HPDE6-E6E7 (cell line): Measurements from ENCODE around the gene MPPED2.

Experiments used
- DNase-seq: peaks from one replicate; pipeline ENCODE4 v3.0.0; 2011; ENCODE audit warnings: missing footprints; ENCODE audit errors: extremely low spot score

Gene MPPED2

DNA sequence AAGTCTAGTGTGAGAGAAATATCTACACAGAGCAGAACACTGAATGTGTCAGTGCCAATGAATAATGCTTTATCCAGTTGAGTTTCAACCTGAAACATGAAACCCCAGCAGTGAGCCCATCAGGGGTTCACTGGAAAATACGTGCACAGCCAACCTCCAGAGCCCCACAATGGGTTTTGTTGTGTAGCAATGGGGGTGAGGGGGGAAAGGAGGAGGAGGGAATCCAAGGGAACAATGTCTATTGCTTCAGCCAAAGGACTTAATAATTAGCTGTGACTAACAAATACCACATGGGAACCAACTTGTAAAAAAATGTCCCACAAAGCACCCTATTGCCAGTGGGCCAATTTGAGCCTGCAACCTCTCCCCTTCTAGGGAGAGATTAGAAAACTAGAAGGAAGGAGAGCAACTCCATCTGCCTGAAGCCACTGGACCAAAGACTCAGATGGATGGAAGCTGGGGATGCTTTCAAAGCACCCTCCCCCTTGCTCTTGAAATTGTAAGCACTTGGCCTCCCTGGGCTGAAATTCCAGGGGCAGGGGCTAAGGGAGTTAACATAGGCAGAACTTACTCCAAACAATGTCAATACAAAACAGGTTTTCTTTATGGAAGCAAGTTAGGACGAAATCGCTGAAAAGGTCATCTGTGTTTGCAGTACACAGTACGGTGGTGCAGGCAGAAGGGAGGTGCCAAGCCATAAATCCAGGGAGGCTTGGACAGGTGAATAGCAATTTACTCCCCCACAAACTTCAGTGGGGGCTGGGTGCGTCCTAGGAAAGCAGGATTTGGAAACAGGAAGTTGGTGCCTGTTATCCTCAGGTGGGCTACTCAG lies 163.5 kb downstream of the MPPED2 start:
- no peak for DNase-seq

GRCh38 chr11:30420233-30420787 lies 165.8 kb downstream of the MPPED2 start:
- DNase-seq = no peak

- no peak for DNase-seq
Measured at GRCh38 chr11:30414806-30415205, 171.3 kb downstream of the MPPED2 start.

GRCh38 chr11:30414244-30414643 lies 171.9 kb downstream of the MPPED2 start:
- DNase-seq = no peak

GRCh38 chr11:30412509-30412908 lies 173.6 kb downstream of the MPPED2 start:
- DNase-seq = no peak

DNA sequence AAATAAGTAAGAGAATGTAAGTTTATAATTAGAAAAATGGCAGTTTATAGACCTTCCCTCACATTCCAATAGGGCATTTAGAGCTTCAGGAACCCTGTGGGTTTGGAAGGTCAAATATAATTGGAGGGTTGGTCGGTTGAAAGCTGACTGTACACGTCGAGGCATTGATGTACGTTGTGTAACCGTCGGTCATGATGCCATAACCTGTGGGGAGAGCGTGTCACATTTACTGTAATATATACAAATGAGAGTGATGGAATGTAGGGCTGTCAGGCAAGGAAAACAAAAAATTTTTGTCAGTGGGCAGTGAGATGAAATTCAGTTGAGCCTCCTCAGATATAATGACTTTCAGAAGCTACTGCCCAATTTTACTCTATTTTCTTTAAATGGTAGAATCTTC lies 174.8 kb downstream of the MPPED2 start:
- no peak for DNase-seq

DNA sequence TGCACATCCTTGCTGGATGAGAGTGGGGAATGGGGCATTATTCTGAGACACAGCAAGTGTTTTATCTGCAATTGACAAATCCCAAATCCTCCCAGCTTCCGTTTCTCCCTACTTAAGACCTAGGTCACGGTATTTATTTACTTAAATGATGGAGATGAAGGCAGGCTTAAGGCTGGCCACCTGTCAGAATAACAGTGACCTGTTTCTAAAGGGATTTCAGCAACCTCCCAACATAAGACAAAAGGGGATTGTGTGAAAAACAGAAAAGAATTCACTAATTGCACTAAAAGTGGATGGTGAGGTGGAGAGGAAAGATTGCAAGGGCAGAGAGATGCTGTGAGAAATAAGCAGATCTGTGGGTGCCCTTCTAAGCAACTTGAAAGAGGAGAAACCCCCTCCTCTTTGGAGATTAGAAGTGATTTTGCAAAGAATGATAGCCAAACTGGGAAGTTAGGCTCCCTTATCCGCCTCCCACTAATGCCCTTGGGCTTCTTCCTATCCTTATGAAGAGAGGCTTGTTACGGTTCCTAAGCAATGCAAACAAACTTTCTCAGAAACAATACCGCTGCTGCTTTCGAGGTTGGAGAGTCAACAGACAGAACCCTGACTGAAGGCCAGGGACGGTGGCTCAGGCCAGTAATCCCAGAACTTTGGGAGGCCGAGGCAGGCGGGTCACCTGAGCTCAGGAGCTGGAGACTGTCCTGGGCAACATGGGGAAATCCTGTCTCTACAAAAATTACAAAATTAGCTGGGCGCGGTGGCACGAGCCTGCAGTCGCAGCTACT lies 179.0 kb downstream of the MPPED2 start:
- no peak for DNase-seq

DNA sequence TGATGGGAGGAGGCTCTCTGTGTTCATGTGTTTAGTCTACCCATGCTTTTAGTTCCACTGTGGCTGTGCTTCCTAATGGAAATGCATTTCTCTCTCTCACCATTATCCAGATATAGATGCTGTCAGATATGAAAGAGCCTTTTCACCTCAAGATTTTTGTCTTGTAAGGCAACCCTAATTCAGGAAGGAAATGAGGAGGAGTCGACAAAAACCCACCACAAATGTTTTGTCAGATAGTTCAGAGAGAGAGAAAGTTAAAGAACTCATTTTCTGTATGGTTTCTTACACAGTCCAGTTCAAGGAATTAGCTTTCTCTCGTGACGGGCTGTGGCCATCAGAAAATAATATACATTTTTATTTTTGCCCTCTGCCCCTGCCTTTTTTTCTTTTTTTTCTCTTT lies 180.8 kb downstream of the MPPED2 start:
- no peak for DNase-seq

DNA sequence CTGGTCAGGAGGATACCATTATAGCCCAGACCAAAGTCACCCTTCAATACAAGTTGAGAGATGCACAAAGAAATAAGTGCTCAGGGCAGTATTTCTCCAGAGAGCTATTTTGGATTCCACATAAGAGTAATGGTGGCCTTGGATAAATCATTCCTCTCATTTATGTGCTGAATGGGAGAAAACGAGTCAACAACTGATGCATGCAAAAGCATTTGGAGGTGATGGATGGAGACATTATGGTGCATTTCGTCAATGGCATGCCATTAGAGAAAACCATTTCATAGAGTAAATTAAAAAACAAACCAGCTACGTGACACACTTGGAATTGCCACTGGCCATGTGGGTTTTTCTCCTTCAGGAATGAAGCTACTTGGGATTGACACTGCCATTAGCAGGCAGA lies 182.0 kb downstream of the MPPED2 start:
- DNase-seq = no peak

- DNase-seq = no peak
Measured at GRCh38 chr11:30395751-30396150, 190.4 kb downstream of the MPPED2 start.

DNA sequence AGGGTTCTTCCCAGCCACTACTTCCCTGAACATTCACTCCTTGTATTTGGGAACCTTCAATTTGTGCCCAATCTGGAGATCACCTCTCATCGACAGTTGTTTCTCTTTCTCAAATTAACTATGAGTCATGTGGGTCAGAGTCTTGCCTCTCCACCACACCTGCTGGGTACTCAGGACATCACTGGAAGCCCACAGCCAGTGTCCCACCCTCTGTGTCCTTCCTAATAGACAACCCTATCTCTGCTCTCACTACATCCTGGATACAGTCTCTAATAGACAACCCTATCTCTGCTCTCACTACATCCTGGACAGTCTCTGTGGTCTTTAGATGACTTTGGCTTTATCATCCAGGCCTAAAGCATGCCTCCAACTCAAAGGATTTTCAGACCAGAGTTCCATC lies 193.1 kb downstream of the MPPED2 start:
- DNase-seq = no peak

- DNase-seq = no peak
Measured at GRCh38 chr11:30392221-30392784, 193.8 kb downstream of the MPPED2 start.

GRCh38 chr11:30388957-30389356 lies 197.2 kb downstream of the MPPED2 start:
- no peak for DNase-seq

DNA sequence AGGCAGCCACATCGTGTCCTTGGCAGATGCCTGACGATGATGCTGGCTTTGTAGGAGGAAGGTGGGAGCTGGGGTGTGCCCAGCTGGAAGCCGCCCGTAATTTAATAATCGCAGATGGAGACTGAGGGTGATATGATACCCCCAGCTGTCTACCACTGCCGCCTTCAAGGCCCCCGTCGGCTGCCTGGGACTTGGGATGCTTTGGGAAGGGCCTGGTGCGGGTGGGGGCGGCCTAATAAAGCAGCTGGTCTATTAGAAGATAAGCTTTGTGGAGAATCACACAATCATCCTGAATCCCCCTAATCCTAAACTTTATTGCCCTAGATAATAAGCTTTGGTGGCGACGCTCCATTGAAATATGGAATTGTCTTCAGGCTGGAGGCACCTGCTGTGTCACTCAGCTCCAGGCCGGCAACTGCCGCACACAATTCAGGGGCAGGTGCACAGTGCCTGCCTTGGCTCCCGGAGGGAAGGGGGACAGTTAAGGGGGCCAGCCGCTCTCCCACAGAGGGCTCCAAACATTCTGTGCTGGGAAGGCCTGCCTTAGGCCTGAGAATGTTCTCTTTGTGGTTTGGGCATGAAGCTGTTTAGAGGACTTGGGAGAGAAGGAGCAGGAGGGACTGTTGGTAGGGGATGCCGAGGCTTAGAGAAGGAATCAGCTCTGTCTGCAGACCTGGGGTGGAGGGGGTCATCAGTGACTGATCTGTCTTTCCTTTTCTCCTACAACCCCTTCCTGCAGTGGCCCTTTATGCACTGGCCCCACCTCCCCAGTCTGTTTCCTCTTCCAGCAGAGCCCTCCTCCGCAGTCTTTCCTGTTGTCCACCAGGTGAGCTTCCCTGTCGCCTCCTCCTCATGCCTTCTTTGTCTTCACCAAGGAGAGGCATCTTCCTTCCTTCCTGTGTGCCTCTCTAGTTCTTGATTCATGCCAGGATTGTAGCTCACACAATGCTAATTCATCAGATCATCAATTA lies 198.0 kb downstream of the MPPED2 start:
- no peak for DNase-seq

DNA sequence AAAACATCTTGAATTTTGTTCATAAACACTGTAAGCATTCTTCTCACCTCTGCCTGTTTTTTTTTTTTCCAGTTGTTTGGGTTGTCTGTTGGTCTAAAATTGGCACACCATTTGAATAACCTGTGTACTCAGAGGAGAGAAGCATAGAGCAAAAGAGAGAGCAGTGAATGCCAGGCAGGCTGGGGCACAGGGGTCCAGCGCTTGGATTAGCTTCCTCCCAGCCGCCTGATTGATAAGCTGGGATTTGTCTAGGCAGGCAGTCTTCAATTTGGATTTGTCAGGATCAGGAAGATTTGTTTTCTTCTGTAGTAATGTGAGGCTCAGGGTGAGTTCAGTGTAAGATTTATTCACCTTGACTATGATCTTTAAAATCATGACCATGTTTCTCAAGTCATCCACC lies 204.3 kb downstream of the MPPED2 start:
- no peak for DNase-seq

- no peak for DNase-seq
Measured at GRCh38 chr11:30380846-30381245, 205.3 kb downstream of the MPPED2 start.

GRCh38 chr11:30377347-30377746 lies 208.8 kb downstream of the MPPED2 start:
- no peak for DNase-seq

DNA sequence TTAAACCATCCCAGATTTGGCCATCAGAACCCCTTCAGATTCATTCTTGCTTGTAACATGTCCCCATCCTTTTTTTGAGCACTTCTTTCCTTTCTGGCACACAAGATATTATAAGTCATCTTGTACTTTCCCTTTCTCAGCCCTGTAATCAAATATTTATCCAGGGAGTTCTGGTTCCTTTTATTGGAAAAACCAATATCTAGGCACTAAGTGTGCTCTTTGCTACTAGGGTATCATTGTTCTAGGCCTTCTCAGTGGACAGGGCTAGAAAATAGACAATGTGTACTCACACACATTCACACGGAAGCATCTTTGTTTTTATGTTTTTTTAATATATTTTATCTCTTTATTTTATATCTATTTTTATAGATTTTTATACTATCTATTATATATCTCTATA lies 216.0 kb downstream of the MPPED2 start:
- DNase-seq = no peak

- no peak for DNase-seq
Measured at GRCh38 chr11:30368394-30368793, 217.8 kb downstream of the MPPED2 start.

DNA sequence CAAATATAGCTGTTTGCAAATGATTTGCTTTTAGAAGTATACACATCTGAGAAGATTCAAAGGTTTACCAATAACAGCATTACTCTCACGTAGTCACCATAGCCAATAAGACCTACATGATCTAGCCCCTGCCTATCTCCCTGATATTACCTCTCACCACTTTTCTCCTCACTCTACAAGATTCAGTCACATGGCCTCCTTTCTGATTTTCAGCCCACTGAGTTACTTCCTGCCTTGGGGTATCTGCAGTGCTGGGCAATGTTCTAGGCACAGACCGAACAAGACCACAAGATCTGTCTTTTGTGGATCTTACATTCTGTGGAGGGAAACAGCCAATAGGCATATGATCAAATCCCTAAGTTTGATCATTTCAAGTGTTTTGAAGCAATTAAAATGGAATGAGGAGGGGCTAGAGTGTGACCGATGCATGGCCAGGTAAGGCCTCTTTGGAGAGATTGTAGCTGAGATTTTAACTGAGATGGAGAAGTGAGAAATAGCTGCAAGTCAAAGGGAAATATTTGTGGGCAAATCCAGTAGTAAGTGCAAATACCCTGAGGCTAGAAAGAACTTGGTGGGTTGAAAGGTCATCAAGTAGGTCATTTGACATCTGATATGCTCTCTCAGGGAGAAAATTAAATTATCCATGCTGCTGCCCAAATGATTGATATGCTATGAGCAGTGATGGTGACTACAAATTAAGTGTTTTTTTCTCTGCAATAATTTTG lies 220.2 kb downstream of the MPPED2 start:
- no peak for DNase-seq
